Inferior parietal cortex (tissue), 1 donor: ENCODE measurements around the gene BMP3.

Source experiments
- DNase-seq: peaks from one replicate; pipeline ENCODE4 v3.0.0-alpha.2; 2016; ENCODE audit errors: extremely low spot score

BMP3 gene

DNA sequence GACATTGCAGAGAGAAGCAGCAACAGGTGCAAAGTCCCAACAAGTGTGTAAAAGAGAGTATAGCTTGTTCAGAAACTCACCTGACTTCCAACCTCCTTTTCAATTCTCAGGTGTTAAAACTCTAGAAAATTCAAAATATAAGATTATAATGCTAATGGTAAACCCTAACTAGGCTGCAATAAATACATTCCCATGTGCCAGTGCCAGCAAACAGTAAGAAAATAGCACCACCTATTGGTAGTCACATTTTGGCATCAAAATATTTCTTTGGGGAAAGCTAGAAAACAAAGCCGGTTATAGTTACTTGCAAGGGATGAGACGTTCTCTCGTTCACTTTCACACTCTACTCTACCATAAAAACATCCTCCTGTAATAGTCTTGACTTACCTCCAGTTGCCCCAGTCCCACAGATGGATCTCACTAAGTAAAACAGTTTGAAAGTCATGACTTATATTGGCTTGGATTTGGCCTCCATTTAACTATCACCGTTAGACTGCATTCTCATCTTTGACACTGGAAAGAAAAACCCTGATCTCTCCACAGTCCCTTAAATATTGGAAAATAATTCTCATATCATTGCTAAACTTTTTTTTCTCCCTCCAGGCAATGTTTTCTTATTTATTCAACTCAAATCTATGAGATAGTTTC is 9.6 kb downstream of the BMP3 start:
- DNase-seq: peak; percentile 78

DNA sequence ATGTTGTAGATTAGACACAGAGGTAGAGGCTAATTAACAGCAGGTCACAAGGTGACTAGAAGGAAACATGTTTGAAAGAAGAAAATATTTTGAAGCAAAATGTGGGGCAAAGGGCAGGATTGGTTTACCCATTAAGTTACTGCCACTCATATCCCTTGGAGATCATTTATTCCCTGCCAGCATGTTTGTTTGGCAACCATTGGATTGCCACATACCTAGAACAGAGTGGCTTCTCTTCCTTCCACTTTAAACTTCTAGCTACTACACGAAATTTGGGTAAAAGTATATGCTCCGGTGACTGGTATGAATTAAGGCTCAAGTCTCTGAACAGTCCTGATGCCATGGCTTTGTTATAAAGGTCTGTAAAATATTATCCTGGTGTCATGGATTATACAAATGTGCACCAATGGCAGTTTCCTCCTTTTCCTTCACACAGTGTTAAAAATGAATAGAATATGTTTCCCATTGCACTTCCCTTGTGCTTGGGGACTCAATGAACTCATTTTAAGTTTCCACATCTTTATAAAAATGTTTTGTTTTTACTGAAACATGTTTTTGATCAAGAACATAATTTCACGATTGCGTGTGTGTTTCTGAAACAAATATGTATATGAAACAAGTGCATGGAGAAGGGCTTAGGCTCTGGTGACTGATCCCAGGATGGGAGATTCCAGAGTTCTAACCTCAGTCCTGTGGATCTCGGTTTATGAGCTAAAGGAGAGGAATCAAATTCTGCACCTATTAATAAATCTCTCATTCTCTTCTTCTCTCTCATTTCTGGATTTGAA is 12.3 kb downstream of the BMP3 start:
- DNase-seq: no peak

DNA sequence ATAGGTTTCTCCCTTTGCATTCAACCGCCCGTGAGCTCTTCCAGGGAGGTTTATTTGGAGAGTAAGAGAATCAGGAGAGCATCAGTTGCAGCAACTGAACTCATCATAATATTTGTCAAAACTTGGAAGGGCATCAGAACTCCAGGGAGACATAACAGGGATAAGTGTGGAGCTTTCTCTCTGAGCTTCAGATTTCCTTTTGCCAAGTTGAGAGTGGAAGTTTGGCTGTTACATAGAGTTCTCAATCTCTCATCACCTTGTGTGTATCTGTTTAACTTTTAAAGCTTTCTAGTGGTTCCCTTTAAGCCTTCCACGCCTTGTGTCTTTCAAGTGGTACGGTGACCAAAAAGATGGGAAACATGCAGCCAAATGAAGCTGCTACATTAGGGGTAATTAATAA is 18.8 kb downstream of the BMP3 start:
- no peak for DNase-seq

DNA sequence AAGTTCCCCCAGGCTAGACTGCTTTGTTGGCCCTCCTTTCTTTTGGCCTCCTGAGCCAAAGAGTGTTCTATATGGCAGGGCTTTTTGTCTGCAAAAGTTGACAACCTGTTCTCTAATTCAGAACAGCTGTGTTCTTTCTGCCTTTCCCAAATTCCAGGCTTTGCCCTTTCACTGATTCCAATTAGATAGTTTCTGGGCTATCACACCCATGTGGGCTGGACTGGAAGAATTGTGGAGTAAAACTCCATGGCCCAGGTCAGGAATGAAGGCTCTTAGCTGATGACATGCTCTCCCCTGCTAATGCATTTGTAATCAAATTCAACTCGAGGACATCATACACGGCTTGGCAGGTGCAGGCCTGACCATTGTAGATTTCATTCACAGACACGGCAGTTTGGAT is 19.4 kb downstream of the BMP3 start:
- DNase-seq: no peak

DNA sequence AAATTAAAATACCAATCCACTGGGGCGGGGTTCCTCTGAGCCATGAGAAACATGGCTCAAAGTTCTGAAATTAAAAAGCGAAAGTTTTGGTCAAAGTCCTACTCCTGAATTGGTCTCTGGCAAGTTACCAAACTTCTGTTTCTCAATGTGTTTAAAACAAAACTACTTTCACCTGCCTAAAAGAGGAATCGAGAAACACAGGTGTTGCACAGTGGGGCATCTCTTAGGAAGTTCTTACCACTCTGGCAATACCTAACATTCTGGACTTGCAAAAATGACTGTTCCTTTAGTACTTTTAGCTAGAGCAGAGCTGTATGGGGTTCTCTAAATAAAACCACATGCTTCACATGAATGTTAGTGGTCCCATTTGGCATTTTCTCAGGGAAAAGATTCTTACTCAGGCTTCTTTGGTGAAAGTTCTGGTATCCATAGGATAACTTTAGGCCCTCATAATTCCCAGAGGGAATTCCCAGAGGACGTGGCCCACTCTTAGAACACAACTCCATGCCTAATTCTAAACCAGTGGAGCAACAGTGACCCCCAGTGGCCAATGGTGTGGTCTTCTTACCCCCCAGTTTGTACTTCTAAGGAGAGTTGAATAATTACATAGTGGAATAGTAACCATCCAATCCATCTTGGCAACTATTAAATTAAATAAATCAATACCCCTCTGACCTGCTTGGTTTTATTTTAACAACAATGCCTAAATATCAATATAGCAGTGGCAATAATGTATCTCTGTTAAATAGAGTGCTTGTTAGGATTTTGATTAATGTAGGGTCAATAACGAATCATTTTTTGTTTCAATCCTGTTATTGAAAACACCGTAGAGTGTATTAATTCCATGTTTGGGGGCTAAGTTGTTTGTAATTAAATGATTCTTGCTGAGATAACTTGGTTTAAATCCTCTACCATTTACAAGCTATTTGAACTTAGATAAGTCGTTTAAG is 21.9 kb downstream of the BMP3 start:
- DNase-seq: peak; percentile 75

DNA sequence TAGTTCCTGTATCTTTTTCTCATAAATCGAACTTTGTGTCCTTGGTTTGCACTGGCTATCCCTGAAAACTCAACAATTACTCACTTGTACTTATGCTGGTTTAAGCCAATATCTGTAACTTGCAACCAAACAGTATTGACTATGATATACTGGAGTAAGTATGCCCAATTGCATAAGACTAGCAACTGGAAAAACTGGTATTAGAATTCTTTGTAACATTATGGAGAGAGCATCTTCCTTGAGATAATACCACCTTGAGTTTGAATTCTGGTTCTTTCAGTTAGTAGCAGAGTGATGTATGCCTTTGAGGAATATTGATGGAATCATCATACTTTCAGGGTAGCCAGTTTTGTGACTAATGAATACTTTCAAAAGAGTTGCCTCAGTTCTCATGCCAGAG is 28.1 kb downstream of the BMP3 start:
- DNase-seq: no peak

DNA sequence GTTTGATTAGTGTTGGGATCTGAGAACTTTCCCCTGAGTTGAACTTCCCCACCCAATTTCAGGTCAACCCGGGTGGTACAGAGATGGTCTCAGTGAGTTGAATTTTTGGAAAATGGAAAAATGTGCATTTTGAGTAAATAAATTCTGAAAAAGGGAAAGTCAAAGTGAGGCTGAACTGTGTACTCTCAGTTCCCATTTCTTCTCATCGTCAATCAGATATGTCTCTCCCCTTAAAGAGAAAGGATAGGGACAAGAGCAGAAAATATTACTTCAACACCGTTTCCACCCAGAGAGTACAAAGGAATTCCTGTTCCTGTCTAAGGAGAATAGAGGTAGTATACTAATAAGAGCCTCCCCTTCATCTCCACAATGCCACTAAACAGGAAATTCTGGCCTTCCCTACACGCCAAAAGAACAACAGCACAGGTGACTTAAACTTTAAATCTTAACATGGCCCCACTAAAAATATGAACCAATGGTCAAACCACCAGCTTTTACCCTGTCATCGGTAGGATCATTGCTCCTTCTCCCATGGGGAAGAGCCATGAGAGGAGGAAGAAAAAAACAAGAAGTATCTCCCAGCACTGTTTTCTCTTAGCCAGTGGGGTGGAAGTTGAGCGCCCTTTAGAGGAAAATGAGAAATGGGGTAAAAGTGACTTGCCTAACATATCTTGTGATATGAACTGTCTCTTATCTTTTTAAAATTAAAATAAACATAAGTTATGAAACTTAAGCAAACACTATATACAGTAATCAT is 30.3 kb downstream of the BMP3 start:
- DNase-seq: no peak

DNA sequence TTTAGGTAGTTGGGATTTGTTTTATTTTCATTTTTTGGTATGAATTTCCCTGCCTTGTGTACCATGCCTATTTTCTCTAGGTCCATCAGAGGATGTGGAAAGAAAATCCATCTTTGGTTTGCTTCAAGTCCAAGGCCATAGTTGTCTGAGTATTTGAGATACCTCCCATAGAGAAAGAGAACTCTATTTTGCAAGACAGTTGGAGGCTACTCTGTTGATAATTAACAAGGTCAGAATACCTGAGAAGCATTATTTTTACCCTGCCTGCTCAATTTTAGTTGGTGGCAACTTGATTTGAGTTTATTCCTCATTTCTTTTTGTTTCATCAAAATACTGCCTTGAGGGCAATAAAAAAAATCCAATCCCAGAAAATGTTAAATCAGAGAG is 30.8 kb downstream of the BMP3 start:
- DNase-seq: no peak

DNA sequence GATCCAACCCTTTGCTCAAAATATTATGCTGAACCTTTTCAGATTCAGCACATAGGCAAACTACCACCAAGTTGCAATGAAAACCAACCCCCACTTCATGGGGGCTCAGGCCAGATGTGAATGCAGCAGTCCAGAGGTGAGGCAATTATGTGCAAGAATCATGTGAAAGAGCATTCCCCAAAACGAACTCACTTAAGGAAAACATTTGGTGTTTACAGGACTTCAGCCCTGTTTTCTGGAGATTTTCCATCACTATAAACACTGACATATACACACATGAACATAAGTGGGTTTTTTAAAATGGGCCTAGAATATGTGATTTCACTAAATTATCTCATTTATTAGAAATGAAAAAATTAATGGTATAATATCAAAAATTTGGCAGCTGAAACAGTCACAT is 31.5 kb downstream of the BMP3 start:
- no peak for DNase-seq

DNA sequence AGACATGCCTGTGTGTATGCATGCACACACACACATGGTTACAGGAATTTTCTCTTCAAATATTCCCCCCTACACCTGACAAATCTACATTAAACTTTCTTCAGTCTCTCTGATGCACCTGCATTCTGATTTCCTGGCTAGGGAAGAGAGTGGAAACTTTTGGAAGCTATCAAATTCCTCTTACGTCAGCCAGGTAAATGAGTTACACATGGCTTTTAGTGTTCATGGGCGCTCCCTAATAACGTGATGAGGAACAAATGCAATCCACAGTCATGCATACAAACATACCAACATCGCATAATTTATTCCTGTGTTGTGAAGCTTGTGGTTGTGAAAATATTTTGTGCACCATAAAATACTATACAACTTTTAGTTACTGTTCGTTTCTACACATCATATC is 34.9 kb downstream of the BMP3 start:
- DNase-seq: no peak

DNA sequence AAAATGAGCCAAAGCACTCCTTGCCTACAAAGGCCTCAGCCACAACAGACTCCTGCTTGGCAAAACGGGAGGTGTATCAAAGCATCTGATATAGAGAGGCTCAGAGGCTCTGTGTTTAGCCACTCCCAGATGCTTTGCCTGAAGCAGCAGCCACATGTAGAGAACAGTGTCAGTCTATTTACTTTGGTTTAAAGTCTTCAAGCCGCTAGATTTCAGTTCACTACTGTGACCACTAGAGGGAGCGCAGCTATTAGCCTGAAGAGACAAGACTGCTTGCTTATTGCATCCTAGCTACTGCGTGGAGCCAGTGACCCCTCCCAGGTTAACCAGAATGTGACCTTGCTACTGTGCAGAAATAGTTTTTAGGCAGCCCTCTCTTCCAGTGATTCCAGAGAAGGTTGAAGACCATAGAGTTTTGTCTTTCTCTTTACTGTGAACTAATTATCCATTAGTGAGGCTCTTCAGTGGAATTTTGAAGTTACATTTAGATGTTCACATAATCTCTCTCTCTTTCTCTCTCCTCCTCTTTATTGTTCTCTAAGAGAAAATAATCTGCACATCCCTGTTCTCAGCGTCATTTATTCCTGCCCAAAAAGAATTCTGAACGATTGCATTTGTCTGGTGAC is 39.3 kb downstream of the BMP3 start:
- DNase-seq: peak; percentile 95

DNA sequence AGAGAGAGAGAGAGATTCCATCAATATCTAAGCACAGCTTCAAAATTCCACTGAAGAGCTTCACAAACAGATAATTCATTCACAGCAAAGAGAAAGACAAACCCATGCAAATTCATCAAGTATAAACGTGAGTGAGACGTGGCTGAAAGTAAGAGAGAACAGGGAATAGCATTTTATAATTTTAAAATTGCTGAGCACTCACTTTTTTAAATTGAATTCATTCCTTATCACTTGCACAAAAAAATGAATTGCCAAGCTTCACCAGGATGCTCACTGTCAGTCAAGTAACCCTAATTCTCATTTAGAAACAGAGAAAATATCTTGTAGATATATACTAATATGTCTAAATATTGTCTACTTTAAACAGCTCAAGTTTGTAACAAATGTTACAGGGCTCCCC is 40.5 kb downstream of the BMP3 start:
- DNase-seq: no peak

DNA sequence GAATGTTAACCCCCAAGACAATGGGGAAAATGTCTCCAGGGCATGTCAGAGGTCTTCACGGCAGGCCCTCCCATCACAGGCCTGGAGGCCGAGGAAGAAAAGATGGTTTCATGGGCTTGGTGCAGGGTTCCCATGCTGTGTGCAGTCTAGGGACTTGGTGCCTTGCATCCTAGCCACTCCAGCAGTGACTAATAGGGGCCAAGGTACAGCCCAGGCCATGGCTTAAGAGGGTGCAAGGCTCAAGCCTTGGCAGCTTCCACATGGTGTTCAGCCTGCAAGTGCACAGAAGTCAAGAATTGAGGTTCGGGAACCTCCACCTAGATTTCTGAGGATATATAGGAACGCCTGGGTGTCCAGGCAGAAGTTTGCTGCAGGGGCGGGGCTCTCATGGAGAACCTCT is 50.6 kb downstream of the BMP3 start:
- no peak for DNase-seq

DNA sequence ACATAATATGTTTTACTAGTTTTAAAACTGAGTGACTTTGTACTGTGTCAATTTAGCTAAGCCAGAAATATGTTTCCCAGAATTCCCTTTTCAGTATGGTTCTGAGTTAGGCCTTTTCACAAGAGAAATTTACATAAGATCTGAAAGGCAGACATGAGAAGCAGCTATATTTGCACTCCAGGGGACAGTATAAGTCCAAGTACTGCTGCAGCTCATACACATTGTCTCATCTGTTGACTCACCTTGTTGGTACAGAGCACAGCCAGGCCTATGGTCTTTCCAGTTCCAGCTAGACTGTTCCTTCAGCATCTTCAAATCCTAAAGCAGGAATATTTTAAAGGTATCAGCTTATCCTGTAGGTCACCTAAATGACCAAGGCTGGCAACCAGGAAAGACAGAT is 53.5 kb downstream of the BMP3 start:
- DNase-seq: no peak

DNA sequence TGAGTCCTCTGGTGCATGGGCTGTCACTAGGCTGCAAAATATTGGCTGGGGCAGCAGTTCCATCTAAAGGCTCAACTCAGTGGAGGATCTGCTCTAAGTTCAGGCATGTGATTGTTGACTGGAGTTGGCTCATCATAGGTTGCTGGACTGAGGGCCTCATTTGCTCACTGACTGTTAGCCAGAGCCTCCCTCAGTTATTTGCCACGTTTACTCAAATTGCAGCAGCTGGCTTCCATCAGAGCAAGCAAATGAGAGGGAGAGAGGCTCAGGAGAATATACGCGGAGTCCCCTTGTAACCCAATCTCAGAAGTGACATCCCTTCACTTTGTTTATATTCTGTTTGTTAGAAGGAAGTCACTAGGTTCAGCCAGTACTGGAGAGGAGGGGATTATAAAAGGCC is 54.1 kb downstream of the BMP3 start:
- no peak for DNase-seq

DNA sequence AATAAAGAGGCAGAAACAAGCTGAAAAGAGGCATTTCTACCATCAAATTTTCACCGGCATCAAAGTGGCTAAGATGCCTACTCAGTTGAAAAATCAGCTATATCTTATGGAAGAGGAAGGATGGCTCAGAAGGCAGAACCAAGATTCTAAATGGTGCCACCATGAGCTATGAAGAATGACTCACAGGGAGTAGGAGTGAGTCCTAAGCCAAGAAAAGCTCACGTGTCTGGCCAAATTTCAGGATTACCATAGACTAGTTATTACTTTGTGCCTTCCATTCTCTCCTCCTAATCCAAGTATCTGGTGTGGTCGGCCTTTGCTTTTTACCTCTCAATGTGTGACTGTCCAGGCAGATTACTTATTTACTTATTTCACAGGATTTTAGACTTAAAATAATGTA is 54.8 kb downstream of the BMP3 start:
- no peak for DNase-seq

DNA sequence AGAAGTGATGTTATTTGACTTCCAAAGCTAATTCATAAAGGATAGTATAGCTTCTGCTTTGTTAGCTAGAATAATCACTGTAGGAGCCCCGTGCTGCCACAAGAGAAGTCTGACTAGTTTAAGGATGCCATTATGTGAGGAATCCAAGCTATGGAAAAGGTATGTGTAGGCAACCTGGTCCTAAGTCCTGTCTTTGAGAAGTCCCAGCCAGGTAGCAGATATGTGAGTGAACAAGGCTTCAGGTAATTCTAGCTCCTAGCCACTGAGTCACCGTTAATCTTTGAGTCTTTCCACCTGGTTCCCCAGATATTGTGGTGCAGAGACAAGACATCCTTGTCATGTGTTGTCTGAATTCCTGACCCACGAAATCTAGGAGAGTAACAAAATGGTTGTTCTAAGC is 55.5 kb downstream of the BMP3 start:
- DNase-seq: no peak

DNA sequence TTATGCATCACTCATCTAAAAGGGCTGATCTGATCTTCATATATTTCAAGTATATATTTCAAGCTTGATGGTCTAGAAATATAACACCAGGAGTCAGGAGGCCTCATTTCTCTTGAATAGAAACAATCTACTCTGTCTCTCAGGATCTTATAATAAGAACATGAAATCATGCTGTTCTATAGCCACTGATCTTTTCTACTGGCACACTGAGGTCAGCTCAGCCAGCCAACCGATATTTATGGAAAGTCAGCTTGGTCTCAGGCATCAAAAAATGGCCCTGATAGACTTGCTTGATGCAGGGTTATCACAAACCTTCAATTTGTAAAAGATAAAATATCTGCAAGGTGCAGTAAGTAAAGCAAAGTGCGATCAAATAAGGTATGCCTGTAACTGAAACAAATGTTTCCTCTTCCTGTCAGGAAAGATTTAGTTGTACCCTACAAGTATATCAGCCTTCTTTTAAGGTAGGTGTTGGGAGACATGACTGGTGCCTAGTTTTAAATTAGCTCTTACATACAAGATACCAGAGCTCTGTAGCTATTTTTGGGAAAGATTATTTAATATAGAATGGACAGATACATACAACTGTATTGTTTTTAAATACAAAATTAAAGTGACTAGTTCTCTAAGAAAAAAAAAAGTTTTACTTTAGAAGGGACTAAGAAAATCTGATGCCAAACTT is 63.4 kb downstream of the BMP3 start:
- no peak for DNase-seq

DNA sequence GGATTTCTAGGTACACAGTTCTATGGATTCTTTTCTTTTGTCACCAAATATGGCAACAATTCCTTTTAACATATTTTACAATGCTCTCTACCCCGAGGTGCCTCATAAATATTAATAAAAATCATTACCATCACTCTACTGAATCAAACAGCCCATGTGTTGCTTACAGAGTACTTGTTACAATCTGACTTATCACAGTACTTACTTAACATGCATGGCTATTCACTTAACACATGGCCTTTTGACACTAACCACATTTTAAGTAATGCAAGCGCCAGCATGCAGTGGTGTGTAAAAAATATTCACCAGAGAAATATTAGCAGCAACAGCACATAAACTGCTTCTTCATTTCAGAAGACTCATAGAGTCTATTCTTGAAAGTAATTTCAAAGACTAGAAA is 64.9 kb downstream of the BMP3 start:
- DNase-seq: no peak

DNA sequence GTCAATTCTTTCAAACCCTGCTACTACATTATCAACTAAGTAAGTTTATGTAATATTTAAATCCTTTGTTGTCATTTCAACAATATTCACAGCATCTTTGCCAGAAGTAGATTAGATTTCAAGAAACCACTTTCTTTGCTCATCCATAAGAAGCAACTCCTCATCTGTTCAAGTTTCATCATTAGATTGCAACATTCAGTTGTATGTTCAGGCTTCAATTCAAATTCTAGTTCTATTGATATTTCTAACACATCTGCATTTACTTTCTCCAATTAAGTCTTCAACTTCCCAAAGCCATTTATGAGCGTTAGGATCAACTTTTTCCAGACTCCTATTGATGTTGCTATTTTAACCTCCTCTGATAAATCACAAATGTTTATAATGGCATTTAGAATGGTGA is 66.1 kb downstream of the BMP3 start:
- no peak for DNase-seq

DNA sequence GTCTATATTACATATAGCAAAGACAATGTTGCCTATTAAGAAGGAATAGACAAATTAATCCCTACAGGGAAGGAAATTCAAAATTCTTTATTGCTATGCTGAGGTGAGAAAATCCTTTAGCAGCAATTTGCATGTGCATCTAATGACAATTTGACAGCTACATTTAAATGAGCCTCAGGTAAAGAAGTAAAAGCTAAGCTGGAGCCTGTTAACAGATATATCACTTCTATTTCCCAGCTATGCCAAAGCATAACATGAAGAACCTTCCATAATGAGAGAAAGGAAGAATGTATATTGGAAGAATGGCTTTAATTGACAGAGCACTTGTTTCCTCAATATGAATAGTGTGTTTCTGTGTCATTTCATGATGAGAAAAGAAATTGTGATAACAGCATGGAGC is 71.6 kb downstream of the BMP3 start:
- no peak for DNase-seq
